Adipocyte (in vitro differentiated cells): ENCODE results near the gene ABI1.

Experiments used
- DNase-seq: peaks from one replicate; pipeline ENCODE4 v3.0.0-alpha.2; 2015; ENCODE audit warnings: low read depth
- H3K27me3 ChIP-seq: replicated peaks from 2 replicates; pipeline ENCODE4 v1.7.0; 2013; ENCODE audit warnings: mild to moderate bottlenecking, low read length, moderate library complexity; ENCODE audit not compliant: control insufficient read depth, insufficient read depth
- H3K36me3 ChIP-seq: 2 replicates; pipeline ENCODE4 v1.7.0; 2013; ENCODE audit warnings: low read length, mild to moderate bottlenecking, moderate library complexity; ENCODE audit not compliant: control insufficient read depth, insufficient read depth, severe bottlenecking
- H3K4me1 ChIP-seq: 2 replicates; pipeline ENCODE4 v1.7.0; 2013; ENCODE audit warnings: mild to moderate bottlenecking, low read length, moderate library complexity; ENCODE audit not compliant: control insufficient read depth, insufficient read depth
- H3K4me3 ChIP-seq: 2 replicates; pipeline ENCODE4 v1.7.0; 2013; ENCODE audit warnings: mild to moderate bottlenecking, low read length, moderate library complexity
- H3K9ac ChIP-seq: 2 replicates; pipeline ENCODE4 v1.7.0; 2013; ENCODE audit warnings: mild to moderate bottlenecking, low read length, moderate library complexity
- H3K9me3 ChIP-seq: 2 replicates; pipeline ENCODE4 v1.7.0; 2013; ENCODE audit warnings: mild to moderate bottlenecking, low read length, moderate library complexity; ENCODE audit not compliant: control insufficient read depth

Gene ABI1

GRCh38 chr10:26703974-26704373 lies 156.8 kb downstream of the ABI1 start:
- H3K27me3 ChIP-seq = no peaks in the 10 kb centered on the region
- peaks cover 41% of the 10 kb centered on the region for H3K36me3 ChIP-seq
- no peak overlapping the region for H3K4me3 ChIP-seq
- peaks cover 2% of the 10 kb centered on the region for H3K4me1 ChIP-seq
- DNase-seq = no peak
- no peak overlapping the region for H3K9ac ChIP-seq
- no peaks in the 10 kb centered on the region for H3K9me3 ChIP-seq

GRCh38 chr10:26703096-26703495 lies 157.7 kb downstream of the ABI1 start:
- Histone ChIP-seq H3K36me3 (peaks cover 33% of the 10 kb centered on the region), H3K4me3 (no peak overlapping the region), H3K9me3 (no peaks in the 10 kb centered on the region), H3K27me3 (no peaks in the 10 kb centered on the region), H3K4me1 (peaks cover 10% of the 10 kb centered on the region), H3K9ac (no peak overlapping the region)
- no peak for DNase-seq

- no peaks in the 10 kb centered on the region for H3K9me3 ChIP-seq
- H3K4me3 ChIP-seq = no peak overlapping the region
- no peak overlapping the region for H3K9ac ChIP-seq
- H3K36me3 ChIP-seq = peaks cover 16% of the 10 kb centered on the region
- DNase-seq = no peak
- H3K27me3 ChIP-seq = no peaks in the 10 kb centered on the region
- peaks cover 16% of the 10 kb centered on the region for H3K4me1 ChIP-seq
These were observed 159.7 kb downstream of the ABI1 start for GRCh38 chr10:26700884-26701630.

- no peaks in the 10 kb centered on the region for H3K27me3 ChIP-seq
- peaks cover 8% of the 10 kb centered on the region for H3K36me3 ChIP-seq
- H3K4me1 ChIP-seq = peaks cover 16% of the 10 kb centered on the region
- no peak overlapping the region for H3K9ac ChIP-seq
- no peak for DNase-seq
- H3K9me3 ChIP-seq = no peaks in the 10 kb centered on the region
- no peak overlapping the region for H3K4me3 ChIP-seq
These were observed 161.1 kb downstream of the ABI1 start for GRCh38 chr10:26699631-26700030.

GRCh38 chr10:26698909-26699308 lies 161.8 kb downstream of the ABI1 start:
- Histone ChIP-seq H3K4me3 (peak overlapping the region; percentile 91), H3K9me3 (no peaks in the 10 kb centered on the region)
- DNase-seq = no peak

GRCh38 chr10:26697922-26698608 lies 162.7 kb downstream of the ABI1 start:
- Histone ChIP-seq H3K4me3 (peak overlapping the region; percentile 91), H3K9ac (peak overlapping the region; percentile 98), H3K9me3 (no peaks in the 10 kb centered on the region), H3K36me3 (peaks cover 8% of the 10 kb centered on the region), H3K4me1 (peaks cover 16% of the 10 kb centered on the region), H3K27me3 (no peaks in the 10 kb centered on the region)
- peak; percentile 22 for DNase-seq

More at GRCh38 chr10:26698909-26699308, 161.8 kb downstream of the ABI1 start:
- peaks cover 8% of the 10 kb centered on the region for H3K36me3 ChIP-seq
- peak overlapping the region; percentile 98 for H3K9ac ChIP-seq
- H3K4me1 ChIP-seq = peaks cover 16% of the 10 kb centered on the region
- H3K27me3 ChIP-seq = no peaks in the 10 kb centered on the region

GRCh38 chr10:26697163-26697921 lies 163.4 kb downstream of the ABI1 start, which contains the start of gene PDSS1:
Gene PDSS1, plus strand, starts transcription at chr10:26697701. Its CDS starts 11 bp downstream, at chr10:26697712.
- Histone ChIP-seq H3K4me3 (peak within 1 kb of the TSS; percentile 91), H3K4me1 (peaks cover 16% of the 10 kb centered on the region), H3K9me3 (no peaks in the 10 kb centered on the region), H3K36me3 (peaks cover 2% of the 10 kb centered on the region), H3K27me3 (no peaks in the 10 kb centered on the region), H3K9ac (peak within 1 kb of the TSS; percentile 98)
- DNase-seq = peak; percentile 83

GRCh38 chr10:26696786-26697162 lies 164.0 kb downstream of the ABI1 start:
- no peaks in the 10 kb centered on the region for H3K9me3 ChIP-seq
- peak overlapping the region; percentile 98 for H3K9ac ChIP-seq
- H3K36me3 ChIP-seq = no peaks in the 10 kb centered on the region
- no peak for DNase-seq
- no peaks in the 10 kb centered on the region for H3K27me3 ChIP-seq
- H3K4me1 ChIP-seq = peaks cover 16% of the 10 kb centered on the region
- H3K4me3 ChIP-seq = peak overlapping the region; percentile 91
